ENCODE data around the gene FSTL5.

FSTL5 gene

DNA sequence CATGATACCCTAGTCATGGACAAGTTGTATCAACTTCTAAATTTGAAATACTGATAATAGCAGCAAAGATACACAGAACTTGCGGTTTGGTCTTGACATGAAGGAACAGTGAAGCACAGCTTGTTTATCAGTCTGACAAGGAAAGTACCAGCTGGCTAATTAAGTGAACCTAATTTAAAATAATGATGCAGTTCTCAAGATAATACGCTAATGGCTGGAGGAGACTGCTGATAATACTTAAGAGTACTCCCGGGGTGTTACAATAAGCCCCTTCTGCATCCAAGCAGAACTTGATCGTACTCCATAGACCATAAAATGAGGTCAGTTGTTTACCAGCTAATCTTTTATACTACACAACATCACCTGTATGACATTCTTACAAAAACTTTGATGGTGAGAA, 697.5 kb downstream of the FSTL5 start:
- DNase-seq (ENCODE audit: low read depth in 2 of 3, low spot score in 1 of 3), result no peak

DNA sequence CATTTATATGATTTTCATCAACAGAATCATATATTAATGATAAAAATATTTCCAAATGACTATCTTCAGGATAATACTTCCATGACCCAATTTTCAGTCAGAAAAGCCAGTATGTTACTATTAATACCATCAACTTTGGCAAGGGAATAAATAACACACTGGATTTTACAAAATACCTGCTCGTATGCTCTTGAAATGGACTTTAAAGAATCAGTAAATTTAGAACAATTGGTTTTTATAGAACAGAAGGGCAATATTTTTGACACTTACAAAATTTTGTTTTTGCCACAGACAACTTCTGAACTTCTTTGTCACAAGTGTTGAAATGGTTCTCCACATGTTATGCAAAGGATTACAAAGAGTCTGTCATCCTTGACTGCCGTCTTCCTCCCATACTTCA, 700.4 kb downstream of the FSTL5 start:
- no peak for DNase-seq (ENCODE audit: low read depth in 2 of 3, low spot score in 1 of 3)

- no peak for DNase-seq (ENCODE audit: low read depth in 2 of 3, low spot score in 1 of 3)
These were observed 705.9 kb downstream of the FSTL5 start for GRCh38 chr4:161457906-161458305.

- DNase-seq (ENCODE audit: low read depth in 2 of 3, low spot score in 1 of 3), result no peak
These were observed 706.5 kb downstream of the FSTL5 start for GRCh38 chr4:161457311-161457710.

GRCh38 chr4:161454860-161455259, 708.9 kb downstream of the FSTL5 start:
- DNase-seq (ENCODE audit: low read depth in 2 of 3, low spot score in 1 of 3), result no peak

GRCh38 chr4:161448550-161449180, 715.1 kb downstream of the FSTL5 start:
- no peak for DNase-seq (ENCODE audit: low read depth in 2 of 3, low spot score in 1 of 3)

- no peak for DNase-seq (ENCODE audit: low read depth in 2 of 3, low spot score in 1 of 3)
These were observed 719.2 kb downstream of the FSTL5 start for GRCh38 chr4:161444626-161445025.

DNA sequence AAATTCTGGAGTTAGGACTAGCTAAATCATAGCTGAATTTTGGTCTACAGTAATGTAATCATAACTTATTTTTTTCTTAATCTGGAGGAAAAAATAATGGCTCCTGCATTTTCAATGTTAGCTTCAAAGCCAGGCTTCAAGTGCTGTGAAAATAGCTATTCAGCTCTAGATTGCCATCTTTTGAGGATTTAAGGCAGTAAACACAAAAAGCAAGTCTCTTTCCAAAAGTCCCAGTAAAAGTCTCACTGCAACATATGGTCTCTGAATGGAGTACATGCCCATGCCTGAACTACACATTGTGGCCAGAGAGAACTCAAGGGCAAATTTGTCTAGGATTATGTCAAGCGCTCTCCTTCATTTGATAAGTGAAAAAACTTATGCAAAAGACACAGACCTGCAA, 720.9 kb downstream of the FSTL5 start:
- no peak for DNase-seq (ENCODE audit: low read depth in 2 of 3, low spot score in 1 of 3)

DNA sequence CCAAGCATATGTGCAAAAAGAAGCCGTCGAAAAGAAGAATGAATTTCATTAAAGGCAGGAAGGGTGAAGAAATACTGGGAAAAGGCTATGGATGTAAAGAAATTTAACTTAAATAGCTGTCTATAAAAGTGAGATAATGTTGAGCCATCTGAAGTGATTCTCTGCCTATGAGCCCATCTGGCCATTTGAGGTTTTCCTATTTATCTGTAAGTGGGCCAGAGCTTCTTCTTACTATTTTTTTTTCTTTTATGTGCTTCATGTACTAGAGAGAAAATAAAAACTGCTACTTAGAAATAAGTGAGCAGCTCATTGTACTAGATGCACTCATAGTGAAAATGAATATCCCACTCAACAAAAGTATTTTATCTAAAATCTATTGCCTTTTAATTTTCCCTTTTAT, 725.7 kb downstream of the FSTL5 start:
- DNase-seq (ENCODE audit: low read depth in 2 of 3, low spot score in 1 of 3), result no peak

DNA sequence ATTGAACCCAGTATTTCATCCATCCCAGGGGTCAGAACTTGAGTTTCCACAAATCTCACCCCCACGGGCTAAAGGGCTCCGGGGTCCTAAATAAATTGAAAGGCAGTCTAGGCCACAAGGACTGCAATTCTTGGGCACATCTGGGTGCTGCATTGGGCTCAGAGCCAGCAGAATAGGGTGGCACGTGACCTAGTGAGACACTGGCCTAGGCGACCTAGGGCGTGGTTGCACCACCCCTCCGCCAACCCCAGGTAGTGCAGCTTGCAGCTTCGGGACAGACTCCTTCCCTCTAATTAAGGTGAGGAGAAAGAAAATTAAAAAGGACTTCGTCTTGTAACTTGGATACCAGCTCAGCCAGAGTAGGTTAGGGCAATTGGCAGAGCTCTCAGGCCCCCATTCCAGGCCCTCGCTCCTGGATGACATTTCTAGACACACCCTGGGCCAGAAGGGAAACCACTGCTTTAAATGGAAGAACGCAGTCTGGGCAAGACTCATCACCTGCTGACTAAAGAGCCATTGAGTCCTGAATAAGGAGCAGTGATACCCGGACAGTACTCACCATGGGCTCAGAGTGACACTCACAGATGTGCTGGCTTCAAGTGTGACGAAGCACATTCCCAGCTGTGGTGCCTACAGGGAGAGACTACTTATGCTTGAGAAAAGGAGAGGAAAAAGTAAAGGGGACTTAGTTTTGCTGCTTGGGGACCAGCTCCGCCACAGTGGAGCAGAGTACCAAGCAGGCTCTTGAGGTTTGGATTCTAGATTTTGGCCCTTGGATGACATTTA, 735.4 kb downstream of the FSTL5 start:
- no peak for DNase-seq (ENCODE audit: low read depth in 2 of 3, low spot score in 1 of 3)

DNA sequence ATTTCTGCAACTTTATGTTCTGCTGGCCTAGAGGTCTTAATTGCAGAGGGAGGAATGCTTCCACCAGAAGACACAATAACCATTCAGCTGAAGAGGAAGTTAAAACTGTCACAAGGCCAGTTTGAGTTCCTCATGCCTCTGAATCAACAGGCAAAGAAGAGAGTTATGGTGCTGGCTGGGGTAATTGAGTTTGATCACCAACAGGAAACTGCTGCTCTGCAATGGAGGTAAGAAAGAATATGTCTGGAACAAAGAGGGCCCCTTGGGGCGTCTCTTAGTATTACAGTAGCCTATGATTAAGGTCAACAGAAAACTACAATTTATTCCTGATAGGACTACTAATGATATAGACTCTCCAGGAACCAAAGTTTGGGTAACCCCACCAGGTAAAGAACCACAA, 744.0 kb downstream of the FSTL5 start:
- DNase-seq (ENCODE audit: low read depth in 2 of 3, low spot score in 1 of 3), result no peak

GRCh38 chr4:161411901-161412300, 751.9 kb downstream of the FSTL5 start:
- DNase-seq (ENCODE audit: low read depth in 2 of 3, low spot score in 1 of 3), result no peak

- DNase-seq (ENCODE audit: low read depth in 2 of 3, low spot score in 1 of 3), result no peak
These were observed 759.3 kb downstream of the FSTL5 start for GRCh38 chr4:161404346-161405110.

- no peak for DNase-seq (ENCODE audit: low read depth in 2 of 3, low spot score in 1 of 3)
These were observed 760.0 kb downstream of the FSTL5 start for GRCh38 chr4:161403781-161404180.

DNA sequence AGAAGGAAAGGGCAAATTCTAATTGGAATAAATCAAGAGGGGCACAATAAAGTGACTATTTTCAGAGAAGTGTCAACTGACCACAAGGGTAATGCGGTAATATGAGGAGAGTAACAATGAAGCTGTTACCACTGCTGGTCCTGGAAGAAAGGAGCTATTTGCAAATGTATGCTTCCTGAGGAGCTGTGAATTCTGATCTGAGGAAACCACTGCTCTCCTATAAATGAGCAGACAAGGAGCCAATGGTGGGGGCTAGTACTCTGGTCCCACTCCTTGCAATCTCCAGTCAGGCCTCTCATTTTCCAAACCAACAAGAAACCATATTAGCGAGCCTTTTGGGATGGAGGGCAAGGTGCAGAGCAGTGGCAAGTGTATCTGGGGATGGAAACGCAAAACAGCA, 770.2 kb downstream of the FSTL5 start:
- DNase-seq (ENCODE audit: low read depth in 2 of 3, low spot score in 1 of 3), result no peak

DNA sequence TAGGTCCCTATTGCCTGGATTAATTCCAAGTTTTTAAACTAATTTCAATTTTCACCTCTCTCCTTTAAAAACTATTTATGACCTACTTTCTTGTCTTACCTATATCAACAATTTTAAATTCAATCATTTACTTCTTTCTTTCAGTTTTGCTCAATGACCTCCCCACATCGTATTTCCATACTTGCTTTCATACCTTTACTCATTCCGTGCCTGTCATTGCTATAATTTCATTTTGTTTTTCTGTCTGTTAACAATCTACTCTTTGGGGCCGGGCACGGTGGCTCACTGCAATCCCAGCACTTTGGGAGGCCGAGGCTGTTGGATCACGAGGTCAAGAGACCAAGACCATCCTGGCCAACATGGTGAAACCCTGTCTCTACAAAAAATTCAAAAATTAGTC, 781.1 kb downstream of the FSTL5 start:
- DNase-seq (ENCODE audit: low read depth in 2 of 3, low spot score in 1 of 3), result no peak

- DNase-seq (ENCODE audit: low read depth in 2 of 3, low spot score in 1 of 3), result no peak
These were observed 787.5 kb downstream of the FSTL5 start for GRCh38 chr4:161376275-161376674.

- no peak for DNase-seq (ENCODE audit: low read depth in 2 of 3, low spot score in 1 of 3)
These were observed 799.1 kb downstream of the FSTL5 start for GRCh38 chr4:161364681-161365080.

DNA sequence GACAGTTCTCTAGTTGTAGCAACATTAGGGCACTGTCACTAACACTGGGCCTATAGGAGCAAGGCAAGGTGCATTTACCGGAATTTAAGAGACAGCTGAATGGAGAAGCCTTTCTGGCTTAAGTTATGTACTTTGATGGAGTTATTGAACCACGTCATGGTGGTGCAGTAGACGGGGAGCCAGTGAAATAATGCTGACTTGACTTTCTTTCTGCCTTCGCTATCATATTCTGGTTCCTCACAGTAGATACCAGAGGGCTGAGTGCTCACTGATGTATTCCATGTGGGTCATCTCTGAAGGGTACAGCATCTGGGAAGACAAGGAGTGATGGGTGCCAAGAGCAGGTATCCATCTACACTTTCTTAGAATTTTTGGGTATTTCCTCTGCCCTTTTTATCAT, 802.8 kb downstream of the FSTL5 start:
- no peak for DNase-seq (ENCODE audit: low read depth in 2 of 3, low spot score in 1 of 3)

GRCh38 chr4:161359491-161359890, 804.3 kb downstream of the FSTL5 start:
- DNase-seq (ENCODE audit: low read depth in 2 of 3, low spot score in 1 of 3), result no peak

DNA sequence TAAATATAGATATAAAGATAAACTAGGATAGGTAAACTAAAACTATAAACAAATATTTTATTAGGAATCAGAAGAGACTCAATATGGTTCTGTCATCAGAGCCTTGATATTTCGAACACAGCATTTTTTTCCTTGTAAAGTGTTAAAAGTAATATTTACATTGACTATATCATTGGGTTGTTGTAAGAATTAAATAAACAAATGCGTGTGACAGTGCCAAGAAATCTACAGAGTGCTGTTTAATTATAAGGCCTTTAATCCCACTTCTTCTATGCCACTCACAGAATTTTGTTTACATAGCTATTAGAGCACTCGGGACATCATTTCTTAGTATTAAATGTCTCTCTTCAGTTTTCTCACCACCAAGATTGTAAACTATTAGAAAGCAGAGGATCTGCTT, 807.4 kb downstream of the FSTL5 start:
- DNase-seq (ENCODE audit: low read depth in 2 of 3, low spot score in 1 of 3), result no peak

GRCh38 chr4:161350946-161351345, 812.9 kb downstream of the FSTL5 start:
- DNase-seq (ENCODE audit: low read depth in 2 of 3, low spot score in 1 of 3), result no peak

Data from stimulated activated CD4-positive, alpha-beta T cell treated with anti-CD3 and anti-CD28 coated beads, Interleukin-12 subunit alpha, Interleukin-12 subunit beta, amount 100 ng/mL, for 48 hours (primary cell).